H54 (cell line): ENCODE measurements around the gene KLHL35.

ENCODE experiments used
- DNase-seq: peaks from one replicate; pipeline ENCODE4 v3.0.0; 2011; ENCODE audit warnings: low spot score, mixed read lengths; ENCODE audit not compliant: insufficient read length
- FAIRE-seq: peaks from 3 replicates; lab custom pipeline; 2011; peaks lifted over from hg19 to GRCh38; lab: Jason Lieb, UNC
- POLR2A ChIP-seq: IDR thresholded peaks from 2 replicates; pipeline ENCODE4 v1.6.1; 2011; ENCODE audit warnings: low read depth, mild to moderate bottlenecking, low read length

KLHL35 gene

GRCh38 chr11:75408957-75409219, 24.1 kb downstream of the KLHL35 start:
- no peak for DNase-seq
- TF ChIP-seq POLR2A, result no peak
- FAIRE-seq, result no peak

- DNase-seq, result no peak
- no peak for FAIRE-seq
These were observed 26.6 kb downstream of the KLHL35 start for GRCh38 chr11:75406338-75406777.

GRCh38 chr11:75403983-75404658, 28.9 kb downstream of the KLHL35 start:
- FAIRE-seq (no peak), DNase-seq (no peak)
- no peak for TF ChIP-seq POLR2A

More at GRCh38 chr11:75406338-75406777, 26.6 kb downstream of the KLHL35 start:
- no peak for TF ChIP-seq POLR2A

GRCh38 chr11:75403037-75403436, 30.0 kb downstream of the KLHL35 start:
- no peak for FAIRE-seq
- DNase-seq, result no peak
- TF ChIP-seq POLR2A, result no peak

DNA sequence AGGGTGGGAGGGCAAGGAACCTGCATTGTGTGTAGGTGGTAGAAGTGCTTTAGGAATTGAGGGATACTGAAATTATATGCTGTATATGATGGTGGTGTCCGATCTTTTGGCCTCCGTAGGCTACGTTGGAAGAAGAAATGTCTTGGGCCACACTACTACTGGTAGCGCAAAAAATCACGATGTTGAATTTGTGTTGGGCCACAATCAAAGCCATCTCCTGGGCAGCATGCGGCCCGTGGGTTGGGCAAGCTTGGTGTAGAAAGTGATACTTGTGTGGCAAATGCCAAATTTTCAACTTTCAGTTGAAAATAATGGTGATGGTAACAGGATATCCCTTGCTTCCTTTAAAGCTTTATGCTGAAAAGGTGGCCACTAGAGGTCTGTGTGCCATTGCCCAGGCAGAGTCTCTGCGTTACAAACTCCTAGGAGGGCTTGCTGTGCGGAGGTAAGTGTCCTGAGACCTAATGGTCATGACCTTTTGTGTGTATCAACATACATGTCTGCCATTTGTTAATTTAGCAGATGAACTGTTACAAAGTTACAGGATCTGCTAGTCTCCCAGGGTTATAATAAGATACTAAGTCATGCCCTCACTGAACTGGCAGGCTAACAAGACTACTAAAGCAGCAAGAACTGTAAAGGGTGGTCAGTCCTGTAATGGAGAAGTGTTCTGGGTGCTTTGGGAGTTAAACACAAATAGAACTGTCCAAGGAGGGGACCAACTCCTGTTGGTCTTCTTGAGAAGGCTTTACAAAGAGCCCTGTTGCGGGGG, 30.8 kb downstream of the KLHL35 start:
- DNase-seq (no peak), FAIRE-seq (no peak)
- TF ChIP-seq POLR2A, result no peak

GRCh38 chr11:75400146-75400865, 32.7 kb downstream of the KLHL35 start:
- no peak for TF ChIP-seq POLR2A
- DNase-seq, result no peak
- no peak for FAIRE-seq

- FAIRE-seq, result no peak
- peak; percentile 80 for DNase-seq
- peak; percentile 96 for TF ChIP-seq POLR2A
These were observed 33.5 kb downstream of the KLHL35 start, which contains the start of gene RPS3 for GRCh38 chr11:75399344-75400145. RPS3 (plus strand) TSS chr11:75399518; CDS start chr11:75399548, 30 bp downstream.

DNA sequence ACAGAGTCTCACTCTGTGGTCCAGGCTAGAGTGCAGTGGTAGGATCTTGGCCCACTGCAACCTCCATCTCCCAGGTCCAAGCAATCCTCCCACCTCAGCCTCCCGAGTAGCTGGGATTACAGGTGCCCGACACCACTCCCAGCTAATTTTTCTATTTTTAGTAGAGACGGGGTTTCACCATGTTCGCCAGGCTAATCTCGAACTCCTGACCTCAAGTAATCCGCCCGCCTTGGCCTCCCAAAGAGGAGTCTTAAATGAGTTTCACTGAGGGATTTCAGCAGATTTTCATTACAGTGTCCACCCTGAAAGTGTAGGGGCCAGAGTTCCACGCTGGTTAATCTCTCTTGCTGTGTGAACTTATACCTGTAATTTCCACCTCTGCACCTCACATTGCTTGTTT, 34.1 kb downstream of the KLHL35 start:
- DNase-seq (no peak), FAIRE-seq (no peak)
- no peak for TF ChIP-seq POLR2A

DNA sequence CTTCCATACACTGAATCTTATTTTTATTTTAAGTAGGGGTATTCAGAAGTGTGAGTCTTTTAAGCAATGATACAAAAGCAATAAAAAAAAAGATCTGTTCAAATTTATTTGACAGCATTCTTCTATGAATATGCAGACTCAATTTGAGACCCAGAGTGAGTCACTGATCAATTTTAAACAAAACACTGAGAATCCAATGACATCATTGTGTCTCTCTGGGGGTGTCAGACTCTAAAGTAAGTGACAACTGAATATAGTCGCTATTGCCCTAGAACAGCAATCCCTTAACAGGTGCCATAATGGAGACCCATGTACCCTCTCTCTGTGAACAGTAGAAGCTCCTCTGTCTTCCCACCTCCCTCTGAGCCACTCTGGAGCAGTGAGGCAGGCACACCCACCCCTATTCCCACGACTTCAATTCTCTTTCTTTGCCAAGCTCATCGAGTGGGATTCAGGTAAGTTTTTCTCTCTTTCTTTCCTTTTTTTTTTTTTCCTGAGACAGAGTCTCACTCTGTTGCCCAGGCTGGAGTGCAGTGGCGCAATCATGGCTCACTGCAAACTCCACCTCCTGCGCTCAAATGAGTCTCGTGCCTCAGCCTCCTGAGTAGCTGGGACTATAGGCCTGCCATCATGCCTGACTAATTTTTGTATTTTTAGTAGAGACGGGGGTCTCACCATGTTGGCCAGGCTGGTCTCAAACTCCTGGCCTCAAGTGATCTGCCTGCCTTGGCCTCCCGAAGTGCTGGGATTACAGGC, 38.7 kb downstream of the KLHL35 start:
- no peak for DNase-seq

DNA sequence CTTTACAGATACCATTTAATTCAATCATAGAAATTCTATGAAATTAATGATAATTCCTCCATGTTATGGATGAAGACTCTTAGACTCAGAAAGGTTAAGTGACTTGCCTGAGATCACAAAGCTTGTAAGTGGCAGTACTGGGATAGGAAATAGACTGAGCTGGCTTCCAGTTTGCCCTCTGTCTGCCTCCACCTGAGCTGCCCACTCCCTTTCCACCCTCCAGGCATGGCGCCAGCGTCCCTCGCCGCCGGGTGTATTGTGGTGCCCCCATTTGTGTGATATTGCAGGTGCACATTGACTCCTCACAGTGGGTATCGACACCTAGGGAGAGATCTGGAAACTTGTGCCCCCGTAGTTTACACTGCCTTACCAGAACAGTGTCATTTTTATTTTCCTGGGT, 43.1 kb downstream of the KLHL35 start:
- FAIRE-seq (no peak), DNase-seq (no peak)
- no peak for TF ChIP-seq POLR2A

More for the DNA sequence above, 38.7 kb downstream of the KLHL35 start:
- no peak for TF ChIP-seq POLR2A
- no peak for FAIRE-seq

DNA sequence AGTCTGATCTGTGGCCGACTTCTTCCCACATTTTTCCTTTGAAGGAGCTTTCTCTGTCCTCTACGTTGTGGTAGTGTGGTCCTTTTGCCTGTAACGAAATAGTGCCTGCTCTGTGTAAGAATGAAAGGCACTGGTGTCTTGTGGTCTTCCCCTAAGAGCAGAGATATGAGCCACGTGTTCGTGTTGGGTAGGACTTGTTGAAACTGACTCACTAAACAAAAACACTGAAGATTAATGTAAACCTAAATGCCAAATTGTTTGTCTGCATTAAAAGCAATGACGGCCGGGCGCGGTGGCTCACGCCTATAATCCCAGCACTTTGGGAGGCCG, 43.8 kb downstream of the KLHL35 start:
- FAIRE-seq (no peak), DNase-seq (no peak)
- no peak for TF ChIP-seq POLR2A

DNA sequence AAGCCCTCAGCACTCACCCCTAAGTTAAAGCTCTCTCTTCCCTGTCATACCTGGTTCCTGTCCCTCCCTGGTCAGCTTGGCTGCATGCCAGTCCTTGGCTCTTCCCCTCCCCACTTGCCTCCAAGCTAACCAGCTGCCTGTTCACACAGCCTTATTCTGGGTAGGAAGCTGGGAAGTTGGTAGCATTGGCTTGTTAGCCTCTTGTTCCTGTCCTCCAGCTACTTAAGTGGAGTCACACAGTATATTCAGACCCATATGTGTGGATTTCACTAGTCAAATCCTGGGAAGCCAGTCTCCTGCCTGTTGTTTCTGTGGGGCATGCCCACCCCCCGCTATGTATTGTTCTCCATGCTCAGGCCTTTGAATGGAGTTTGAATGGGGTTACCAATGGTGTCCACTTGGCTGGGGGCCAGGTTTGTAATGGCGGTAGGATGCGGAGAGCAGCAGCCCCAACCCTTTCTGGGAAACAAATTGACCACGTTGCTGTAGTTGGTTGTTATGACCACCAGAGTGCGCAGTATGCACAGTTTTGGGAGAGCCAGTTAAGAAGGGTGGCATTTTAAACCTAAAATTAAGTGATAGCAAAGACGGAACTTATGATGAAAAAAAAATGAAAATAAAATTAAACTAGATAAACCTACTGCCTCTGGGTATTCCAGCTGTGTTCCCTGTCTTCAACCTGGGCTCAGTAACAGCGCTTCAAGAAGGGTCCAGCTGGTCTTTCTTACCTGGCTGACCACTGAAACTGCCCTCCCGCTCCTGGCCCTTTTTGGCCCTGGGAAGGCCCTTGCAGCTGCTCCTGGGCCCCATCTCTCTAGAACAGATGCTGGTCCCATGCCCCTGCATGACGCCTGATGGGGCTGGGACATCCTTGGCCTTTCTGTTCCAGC, 44.4 kb downstream of the KLHL35 start:
- no peak for TF ChIP-seq POLR2A
- FAIRE-seq, result no peak

More for the DNA sequence above, 44.4 kb downstream of the KLHL35 start:
- DNase-seq, result peak; percentile 57
